ENCODE results near the gene EXOC3.
"Not testable (repeated sequence)": the region's sequence is repeated elsewhere in the genome, so short reads cannot be mapped to it uniquely, and the experiment has no call there.

Gene EXOC3

DNA sequence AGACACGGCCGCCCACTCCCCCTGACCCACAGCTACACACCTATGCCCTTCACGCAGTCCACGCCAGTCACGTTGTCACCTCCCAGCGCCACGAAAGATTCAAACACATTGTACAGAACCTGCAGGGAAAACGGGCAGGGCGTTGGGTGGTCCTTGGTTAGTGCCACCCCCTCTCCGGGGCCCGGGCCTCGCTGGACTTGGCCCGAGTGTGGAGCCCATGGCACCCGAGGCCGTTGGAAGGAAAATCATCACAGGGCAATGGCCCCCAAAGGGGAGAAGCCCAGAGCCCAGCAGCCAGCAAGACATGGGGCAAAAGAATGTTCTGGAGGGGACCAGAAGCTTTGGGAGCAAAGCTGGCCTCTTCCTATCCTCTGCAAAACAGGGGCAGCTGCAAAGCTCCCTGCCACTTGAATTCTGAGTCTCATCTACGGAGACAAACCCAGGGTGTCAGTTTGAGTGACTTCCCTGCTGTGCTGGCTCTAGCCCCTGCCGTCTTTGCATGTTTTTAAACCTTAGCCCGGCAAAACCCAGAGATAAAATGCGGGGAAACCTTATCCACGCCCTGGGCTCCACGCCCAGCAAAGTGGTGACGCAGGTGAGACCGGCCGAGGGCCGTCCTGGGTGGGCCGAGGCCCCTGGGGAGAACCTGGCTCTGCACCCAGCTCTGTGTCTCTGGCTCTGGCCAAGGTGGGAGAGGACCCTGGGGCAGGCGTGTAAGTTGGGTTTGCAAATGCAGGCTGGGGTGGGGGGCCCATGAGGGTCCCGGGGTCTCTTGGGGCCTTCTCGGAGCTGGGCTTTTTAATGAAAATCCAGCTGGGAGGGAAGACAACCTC, 42.4 kb downstream of the EXOC3 start:
- no peak for DNase-seq (ENCODE audit: low read depth in 3 of 3)

DNA sequence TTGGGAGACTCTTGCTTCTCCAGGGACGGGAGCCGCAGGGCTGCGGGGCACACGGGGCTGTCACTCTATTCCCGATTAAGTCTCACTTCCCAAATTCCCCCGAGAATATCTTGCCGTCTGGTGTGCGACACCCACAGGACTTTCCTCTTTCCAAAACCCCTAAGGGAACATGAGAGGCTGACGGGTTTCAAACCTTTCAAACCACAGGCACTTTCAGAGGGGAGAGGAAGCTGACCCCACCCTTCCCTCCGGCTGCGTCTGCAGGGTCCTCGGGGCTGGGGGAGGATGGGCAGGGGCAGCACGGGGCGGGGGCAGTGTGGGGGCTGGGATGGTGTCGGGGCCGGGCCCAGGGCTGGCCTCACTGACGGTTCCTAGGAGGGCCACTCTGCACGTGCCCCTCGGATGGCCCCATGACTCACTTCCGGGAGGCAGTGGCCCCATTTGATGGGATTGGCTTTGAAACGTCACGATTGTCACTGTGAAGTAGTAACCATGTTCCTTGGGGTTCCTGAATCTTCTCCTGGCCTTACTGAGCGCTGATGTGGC, 43.0 kb downstream of the EXOC3 start:
- no peak for DNase-seq (ENCODE audit: low read depth in 3 of 3)

DNA sequence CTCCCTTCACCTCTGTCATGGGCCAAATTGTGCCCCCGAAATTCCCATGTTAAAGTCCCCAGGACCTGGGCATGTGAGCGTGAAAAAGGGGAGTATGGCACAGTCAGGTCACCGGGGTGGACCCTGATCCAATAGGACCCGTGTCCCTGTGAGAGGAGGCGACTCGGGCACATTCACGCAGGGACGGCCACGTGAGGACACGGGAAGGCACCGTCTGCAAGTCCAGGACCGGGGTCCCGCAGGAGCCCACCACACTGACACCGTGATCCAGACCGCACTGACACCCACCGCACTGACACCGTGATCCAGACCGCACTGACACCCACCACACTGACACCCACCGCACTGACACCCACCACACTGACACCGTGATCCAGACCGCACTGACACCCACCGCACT, 43.6 kb downstream of the EXOC3 start:
- DNase-seq (ENCODE audit: low read depth in 3 of 3): not testable (repeated sequence)

DNA sequence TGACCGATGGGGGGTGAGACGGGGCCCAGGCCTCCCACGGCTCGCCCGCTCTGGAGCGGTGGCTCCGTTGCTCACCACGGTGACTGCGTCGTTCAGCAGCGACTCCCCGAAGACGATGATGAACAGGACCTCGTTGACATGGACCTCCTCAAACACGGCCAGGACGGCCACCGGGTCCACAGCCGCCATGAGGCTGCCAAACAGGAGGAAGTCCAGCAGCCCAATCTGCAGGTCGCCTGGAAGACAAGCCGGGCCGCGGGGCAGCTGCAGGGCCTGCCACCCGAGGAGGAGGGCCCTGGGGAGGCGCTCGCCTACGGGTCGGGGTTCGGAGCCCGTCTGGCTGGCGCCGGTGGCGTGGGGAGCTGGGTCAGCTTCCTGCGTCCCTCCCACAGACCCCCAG, 45.3 kb downstream of the EXOC3 start:
- no peak for DNase-seq (ENCODE audit: low read depth in 3 of 3)

DNA sequence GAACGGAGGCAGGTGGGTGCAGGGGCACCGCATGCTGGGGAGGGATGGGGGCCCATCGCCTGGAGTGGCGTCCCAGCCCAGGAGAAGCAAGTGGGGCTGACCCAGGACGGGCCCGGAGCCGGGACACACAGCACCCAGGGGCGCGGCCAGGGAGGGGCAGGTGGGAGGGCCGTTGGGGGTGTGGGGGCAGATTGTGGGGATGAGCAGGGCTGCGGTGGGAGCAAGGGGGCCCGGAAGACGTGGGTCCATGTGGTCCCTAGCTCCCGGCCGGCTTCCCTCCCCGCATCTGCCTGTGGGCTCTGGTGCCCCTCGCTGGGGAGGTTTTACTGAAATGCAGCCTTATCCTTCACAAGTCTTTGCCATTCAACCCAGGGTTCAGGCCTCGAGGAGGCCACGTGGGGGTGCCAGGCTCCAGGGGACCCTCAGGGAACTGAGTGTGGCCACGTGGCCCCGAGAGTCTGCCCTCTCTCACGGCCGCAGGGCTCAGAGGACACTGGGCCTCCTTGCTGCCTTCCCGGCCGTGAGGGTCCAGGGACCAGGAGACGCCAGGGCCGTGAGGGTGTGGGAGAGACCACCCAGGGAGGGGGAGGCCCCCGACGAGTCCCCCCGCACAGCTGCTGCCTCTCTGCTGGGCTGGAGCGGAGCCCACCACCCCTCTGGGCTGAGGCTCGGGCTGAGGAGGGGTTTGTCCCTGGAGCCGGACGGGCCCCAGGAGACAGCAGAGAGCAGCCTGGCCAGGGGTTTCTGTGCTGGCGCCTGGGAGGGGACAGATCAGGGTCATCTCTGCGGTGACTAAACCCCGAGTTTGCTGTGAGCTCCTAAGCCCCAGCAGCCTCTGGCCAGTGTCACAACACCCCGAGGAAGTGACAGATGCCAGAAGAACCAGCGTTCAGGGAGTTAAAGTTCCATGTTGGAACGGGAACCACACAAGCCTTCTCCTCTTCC, 46.0 kb downstream of the EXOC3 start:
- no peak for DNase-seq (ENCODE audit: low read depth in 3 of 3)

DNA sequence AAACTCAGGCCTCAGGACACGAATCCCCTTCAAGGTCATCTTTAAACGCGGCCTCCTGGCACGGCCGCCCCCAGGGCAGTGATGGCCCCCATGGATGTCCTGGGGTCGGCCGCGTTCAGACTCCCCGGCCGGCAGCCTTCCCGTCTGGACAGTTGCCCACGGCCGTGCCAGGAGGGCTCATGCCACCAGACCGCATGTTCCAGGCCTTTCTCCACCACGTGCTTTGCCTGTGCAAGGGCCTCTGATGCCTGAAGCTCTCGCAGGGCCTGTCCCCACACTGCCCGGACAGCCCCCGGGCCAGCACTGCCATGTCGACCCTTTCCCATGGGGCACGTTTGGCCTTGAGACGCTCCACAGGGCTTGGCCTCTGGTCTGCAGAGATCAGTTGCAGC, 46.7 kb downstream of the EXOC3 start:
- no peak for DNase-seq (ENCODE audit: low read depth in 3 of 3)

DNA sequence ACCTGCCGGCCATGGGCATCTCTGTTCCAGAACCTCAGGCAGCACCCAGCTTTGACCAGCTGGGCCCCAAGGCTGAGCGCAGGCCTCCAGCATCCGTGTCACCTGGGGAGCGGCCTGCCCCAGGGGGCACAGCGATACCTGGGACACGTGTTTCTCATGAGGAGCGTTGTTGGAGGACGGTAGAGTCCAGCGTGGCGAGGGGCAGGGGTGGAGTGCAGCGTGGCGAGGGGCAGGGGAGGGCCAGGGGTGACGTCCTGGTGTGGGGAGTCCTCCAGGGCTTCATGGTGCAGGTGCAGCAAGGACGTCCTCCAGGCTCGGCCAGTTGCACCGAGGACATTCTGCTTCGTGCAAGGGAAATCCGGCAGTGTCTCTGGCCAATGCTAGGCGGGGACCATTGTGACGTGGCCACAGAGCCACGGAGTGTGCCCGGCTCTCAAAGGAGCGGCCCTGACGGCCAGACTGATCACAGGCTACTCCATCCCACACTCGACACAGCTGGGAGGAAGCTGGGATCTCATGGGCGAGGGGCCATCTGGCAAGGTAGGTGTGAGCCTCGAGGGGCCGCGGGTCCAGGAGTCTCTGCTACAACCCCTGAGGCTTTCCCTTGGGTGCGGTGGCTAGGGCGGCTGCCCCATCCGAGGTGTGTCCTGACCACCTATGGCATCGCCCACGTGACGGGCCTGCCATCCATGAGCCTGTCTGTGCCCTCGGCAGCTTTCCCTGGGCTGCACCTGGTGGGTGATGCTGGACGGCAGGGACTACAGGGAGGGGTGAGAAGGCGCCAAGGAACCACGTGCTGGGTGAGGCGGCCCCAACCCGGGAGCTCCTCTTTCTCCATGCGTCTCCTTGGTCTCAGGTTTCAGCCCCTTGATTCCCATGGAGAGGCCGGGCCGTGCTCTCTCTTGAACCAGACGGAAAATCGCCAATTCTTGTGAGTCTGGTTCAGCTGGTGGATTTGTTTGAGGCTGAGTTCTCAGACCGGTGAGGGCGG, 47.4 kb downstream of the EXOC3 start:
- DNase-seq (ENCODE audit: low read depth in 3 of 3): no peak

DNA sequence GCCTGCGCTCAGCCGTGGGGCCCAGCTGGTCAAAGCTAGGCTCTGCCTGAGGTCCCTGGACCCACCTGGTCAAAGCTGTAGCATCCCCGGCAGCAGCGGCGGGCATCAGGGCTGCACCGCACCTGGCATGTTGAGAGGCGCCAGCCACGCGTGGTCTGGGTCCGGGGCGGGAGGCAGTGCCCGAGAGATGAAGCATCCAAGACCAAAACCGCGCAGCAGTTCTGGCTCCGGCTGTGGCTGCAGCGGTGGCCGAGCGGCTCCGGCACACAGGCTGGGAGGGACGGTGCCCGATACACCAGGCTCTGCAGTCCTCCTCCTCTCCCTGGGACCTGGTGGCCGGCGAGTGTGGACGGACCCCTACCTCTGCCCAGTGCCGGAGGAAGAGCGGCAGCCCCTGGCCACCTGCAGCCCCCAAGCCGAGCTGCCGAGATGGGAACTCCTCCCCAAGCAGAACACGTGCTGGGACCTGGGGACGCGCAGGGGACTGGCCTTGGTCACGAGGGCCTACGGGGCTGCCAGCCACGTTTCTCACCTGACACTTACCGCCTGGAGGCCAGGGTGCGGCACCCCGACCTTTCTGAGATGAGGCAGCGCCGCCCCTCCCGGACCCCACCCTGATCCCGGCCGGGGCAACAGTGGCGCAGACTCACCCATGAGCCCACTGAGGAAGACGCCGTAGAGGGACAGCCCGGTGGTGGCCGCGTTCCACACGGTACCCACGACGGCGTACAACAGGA, 48.3 kb downstream of the EXOC3 start:
- DNase-seq (ENCODE audit: low read depth in 3 of 3): no peak

DNA sequence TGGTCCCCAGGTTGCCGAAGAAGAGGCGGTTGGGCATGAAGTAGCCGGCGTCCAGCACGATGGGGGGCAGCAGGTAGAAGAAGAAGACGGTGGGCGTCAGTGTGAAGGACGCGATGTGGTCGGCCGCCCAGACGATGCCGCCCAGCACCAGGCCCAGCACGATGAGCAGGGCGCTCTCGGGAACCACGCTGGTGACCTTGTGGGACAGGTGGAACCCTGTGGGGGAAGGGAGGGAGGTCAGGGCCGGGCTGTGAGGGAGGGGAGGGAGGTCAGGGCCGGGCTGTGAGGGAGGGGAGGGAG, 48.8 kb downstream of the EXOC3 start:
- DNase-seq (ENCODE audit: low read depth in 3 of 3): no peak

DNA sequence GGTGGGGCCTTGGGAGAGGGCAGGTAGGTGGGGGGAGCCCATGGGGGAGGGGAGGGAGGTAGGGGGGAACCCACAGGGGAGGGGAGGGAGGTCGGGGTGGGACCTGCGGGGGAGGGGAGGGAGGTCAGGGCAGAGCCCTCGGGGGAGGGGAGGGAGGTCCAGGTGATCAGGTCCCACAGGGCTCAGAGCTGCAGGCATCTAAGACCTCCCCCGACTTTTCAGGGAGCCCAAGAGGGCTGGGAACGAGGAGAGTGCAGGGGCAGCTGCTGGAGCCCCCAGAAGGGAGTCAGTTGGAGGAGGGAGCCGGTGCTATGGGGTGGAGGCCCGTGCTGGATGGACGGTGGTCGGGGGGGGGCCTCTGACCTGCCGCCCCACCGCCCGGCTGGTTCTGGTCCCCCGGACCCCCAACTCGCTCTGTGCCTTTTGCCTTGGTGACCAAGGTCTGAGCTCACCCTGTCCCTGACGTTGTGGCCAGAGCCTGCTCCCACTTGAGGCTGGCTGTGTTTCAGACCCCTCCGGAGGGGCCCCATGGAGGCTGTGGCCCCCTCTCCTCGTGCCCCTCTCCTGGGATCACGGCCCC, 49.4 kb downstream of the EXOC3 start:
- no peak for DNase-seq (ENCODE audit: low read depth in 3 of 3)

DNA sequence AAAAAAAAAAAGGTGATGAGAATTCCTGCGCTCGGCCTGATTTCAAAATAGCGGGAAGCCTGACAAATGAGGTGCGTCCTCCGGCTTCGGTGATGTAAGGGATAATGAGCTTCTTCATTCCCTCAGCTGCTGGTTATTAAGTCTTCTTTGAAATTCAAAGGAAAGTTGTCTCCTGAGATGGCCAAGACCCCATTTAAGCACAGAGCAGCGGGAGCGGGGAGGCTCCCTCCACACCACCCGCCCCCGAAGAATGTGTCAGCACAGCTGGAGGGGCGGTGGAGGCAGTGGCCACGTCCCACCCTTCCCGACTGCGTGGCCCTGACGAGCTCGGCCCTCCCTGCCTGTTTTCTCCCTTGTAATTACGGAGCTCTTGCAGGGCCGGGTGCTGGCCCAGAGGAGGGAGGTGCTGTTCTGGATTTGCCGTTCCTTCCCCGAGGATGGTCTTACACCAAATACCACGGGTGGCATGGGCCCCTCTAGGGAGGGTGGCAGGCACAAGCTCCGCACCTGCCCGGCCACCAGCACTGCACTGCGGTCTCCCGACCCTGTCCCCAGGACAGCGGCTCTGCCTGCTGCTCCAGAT, 50.2 kb downstream of the EXOC3 start:
- DNase-seq (ENCODE audit: low read depth in 3 of 3): no peak

DNA sequence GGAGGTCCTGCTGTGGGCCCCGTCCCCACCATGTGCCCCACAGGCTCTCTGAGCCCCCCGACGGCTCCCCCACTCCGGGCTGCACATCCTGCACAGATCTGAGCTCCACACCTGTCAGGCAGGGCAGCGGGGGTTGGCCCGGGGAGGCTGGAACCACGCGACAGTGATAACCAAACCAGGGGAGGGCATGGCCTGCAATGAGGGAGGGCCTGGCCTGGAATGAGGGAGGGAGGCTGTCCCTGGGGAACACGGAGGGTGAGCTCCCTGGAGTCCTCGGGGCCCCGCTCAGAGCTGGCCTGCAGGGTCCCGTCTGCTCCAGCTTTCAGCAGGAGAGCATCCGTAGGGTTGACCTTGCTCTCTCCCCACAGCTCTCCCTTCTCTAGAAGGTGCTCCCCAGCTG, 50.8 kb downstream of the EXOC3 start:
- DNase-seq (ENCODE audit: low read depth in 3 of 3): no peak

DNA sequence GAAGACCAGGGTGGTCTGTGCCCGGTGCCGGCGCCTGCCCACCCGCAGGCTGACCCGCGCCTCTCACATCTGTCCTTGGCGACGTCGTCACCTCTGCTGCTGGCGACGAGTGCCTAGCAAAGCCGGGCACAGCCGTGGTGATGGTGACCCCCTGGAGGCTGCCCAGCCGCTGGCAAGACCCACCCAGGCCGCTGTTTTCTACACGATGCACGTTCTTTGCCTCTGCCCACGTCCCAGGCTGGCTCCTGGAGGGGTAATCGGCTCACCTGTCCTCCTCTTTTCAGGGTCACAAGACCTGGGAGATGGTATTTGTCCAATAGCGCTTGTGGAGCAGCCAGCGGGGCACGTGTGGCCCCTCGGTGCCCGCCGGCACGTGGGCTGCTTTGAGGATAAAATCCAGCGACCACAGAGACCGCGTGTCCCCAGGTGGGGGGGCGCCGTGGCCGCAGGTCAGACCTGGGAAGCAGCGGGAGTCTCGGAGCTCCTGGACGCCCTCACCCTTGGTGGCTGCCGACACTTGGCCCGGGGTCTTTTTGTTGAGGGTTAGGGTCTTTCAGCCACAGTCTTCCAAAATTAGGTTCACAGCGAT, 51.8 kb downstream of the EXOC3 start:
- no peak for DNase-seq (ENCODE audit: low read depth in 3 of 3)

DNA sequence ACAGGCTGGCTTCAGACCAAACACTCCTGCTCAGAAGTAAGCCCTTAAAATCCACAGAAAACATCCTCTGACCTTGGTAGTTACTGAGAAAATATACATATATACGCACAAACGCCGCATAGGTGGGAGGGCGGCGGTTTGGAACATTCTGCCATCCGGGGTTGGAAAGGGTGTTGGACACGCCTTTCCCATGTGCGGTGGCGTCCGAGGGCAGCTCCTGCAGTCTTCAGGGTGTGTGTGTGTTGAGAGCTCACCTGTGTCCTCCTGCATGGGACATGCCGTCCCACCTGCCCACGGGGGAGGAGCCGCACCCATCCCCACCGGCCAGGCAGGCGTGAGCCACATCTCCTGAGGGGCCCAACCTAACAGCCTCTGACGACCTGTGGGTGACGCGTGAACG, 53.1 kb downstream of the EXOC3 start:
- no peak for DNase-seq (ENCODE audit: low read depth in 3 of 3)

DNA sequence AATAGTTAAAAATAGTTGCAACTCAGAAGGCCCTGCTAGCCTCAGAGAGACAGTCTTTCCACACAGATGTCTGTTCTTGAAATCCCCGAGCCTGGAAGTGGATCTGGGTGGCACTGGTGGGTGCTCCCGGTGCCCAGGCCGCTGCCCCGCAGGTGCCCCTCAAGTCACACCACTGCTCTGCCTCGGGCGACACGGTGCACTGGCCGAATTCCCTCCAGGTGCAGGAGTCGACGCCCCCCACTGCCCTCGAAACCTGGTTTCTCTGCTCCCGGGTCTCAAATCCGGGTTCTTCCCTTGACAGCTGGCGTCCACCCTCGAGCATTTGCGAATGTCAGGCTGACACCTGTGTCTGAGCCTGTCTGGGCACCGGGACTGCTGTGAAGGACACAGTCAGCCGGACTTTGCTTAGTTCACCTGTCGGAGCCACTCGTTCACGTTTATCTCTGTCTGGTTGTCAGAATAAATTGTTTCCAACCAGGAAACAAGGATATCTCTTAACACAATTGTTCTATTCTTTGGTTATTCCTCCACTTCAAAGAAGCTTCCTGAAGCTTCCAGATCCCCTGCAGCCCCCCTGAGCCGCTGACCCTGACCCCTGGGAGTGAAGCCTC, 54.2 kb downstream of the EXOC3 start:
- DNase-seq (ENCODE audit: low read depth in 3 of 3): no peak

DNA sequence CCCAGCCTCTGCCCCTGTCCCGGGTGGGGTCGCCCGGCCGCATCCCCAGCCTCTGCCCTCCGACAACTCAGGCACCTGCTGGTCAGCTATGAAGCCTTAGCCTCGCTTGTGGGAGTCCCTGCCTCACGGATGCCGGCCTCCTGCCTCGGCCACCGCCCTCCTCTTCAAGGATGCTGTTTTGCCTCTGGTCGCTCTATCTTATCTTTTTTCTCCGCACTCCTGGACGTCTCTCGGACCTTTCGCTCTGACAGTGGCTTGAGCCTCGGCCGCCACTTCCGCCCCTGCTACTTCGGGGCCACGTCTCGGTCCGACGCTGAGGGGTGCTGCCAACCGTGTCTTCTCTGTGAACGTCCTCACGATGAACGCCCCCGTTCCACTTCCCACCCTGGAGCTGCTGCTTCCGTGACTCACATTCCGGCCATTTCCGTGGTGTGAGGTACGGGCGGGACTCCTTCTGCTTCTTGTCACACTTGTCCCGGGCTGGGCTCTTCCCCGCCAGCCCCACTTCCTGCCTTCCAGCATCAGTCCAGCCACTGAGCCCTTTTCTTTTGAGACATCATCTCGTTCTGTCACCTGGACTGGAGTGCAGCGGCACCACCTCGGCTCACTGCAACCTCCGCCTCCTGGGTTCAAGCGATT, 55.0 kb downstream of the EXOC3 start:
- no peak for DNase-seq (ENCODE audit: low read depth in 3 of 3)

DNA sequence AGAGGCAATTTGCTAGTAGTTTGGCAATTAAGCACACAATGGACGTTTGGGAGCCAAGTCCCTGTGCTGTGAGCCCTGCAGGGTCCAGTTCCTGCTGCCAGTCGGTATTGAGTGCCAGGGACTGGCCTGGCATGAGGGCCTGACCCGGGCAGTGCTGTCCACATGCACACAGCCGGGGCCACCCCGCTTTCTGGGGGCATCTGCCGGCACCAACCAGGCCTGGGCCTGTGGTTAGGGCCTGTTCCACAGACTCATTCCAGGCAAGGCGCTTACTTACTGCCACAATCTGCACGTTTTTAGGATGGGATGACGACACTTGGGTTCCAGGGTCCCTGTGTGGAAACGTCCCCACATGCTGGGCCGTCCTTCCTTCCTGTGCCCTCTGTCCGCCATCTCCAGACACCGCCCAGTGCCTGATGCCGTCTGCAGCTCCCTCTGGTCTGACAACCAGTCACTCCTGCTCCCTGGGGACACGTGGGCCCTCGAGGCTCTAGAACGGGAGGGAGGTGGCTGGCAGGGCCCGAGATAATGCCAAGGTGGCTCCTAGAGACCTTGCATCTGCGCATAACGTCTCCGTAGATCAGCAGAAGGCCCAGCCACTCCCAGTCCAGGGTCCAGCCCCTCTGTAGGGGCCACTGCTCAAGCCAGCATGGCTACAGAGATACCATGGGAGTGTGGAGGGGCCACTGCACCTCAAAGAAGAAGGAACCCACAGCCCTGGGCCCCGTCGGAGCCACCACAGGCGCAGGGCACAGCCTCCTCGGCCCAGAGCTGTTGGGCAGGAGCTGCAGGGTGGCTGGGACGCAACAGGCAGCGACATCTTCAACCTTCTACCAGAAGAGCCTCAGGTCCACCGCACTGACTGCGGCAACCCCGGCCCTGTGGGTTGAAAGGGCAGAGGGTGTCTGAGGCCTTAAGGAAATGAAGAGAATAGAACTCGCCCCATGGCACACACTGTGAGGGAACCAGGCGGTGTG, 56.5 kb downstream of the EXOC3 start:
- no peak for DNase-seq (ENCODE audit: low read depth in 3 of 3)

DNA sequence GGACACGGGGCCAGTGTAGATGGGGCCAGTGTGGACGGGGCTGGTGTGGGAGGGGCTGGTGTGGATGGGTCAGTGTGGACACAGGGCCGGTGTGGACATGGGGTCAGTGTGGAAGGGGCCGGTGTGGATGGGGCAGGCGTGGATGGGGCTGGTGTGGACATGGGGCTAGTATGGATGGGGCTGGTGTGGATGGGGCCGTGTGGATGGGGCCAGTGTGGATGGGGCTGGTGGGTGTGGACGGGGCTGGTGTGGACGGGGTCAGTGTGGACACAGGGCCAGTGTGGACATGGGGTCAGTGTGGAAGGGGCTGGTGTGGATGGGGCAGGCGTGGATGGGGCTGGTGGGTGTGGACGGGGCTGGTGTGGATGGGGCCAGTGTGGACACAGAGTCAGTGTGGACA, 57.5 kb downstream of the EXOC3 start:
- DNase-seq (ENCODE audit: low read depth in 3 of 3): no peak

Data from stimulated activated CD4-positive, alpha-beta T cell treated with anti-CD3 and anti-CD28 coated beads, TNF-alpha, amount 100 ng/mL, for 48 hours (primary cell).